ENCODE data around the gene CDK11B.
"Not testable (repeated sequence)": the region's sequence is repeated elsewhere in the genome, so short reads cannot be mapped to it uniquely, and the experiment has no call there.

The CDK11B gene

DNA sequence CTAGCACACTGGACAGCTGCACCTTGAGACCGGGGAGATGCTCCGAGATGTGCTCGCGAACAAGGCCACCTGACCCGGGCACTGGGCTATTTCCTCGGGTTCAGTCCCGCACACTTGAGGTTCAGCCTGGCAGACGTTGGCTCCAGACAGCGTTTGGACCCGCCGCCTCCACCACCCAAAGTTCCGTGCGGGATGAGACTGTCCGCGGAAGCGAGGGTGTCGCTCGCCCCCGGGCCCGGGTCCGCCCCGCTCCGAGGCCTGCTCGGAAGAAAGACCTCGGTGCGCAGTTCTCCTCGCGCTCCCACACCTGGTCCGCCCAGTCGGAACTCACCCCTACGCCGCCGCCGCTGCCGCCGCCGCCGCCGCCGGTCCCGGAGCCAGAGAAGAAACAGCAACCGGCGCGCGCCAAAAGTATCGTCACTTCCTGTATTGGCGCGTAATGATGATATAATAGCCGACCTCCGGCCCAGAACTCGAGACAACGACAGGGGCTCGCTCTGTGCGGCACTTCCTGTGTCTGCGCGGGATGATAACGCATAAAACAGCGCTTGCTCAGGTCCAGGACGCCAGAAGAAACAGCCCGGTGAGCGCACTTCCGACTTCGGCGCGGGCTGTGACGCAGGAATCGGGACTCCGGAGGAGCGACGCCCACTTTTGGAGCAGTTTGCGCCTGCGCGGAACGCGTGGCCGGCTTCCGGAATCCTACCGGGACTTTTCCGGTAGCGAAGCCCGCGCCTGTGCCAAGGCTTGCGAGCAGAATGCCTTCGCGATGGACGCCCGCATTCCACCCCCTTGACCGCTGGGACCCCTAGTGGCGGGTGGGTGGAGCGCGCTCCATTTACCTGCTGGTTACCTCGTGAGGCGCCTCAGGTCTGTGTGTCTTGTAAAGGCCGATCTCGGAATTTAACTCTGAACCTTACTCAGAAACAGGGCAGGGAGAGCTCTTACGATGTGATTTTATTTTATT is at the start of gene CDK11B:
Gene CDK11B (minus strand): TSS at position 422 of the 967 bp plus-strand sequence. CDS start 1,519 bp downstream, outside the sequence.
- peak; percentile 97 for DNase-seq (ENCODE audit: low spot score)

GRCh38 chr1:1707897-1708296 is 49.1 kb upstream of the CDK11B start:
- not testable (repeated sequence) for DNase-seq (ENCODE audit: low spot score)

- DNase-seq (ENCODE audit: low spot score) = not testable (repeated sequence)
Observed at GRCh38 chr1:1707241-1707640, 48.4 kb upstream of the CDK11B start.

DNA sequence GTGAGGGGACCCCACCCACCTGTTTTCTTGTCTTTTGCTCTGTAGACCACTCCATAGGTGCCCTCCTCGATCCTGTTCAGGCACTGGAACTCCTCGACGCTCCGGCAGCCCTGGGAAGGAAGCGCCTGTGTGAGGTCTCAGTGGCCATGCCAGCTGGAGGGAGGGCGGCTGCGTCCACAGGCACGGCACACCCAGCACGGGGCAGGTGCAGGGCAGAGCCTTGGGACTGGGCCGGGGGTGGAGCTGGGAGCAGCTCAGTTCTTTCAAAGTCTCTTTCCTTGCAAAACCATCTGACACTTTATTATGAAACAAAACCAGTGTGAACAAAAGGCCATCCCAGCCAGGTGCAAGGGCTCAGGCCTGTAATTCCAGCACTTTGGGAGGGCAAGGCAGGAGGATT is 46.8 kb upstream of the CDK11B start:
- not testable (repeated sequence) for DNase-seq (ENCODE audit: low spot score)

- not testable (repeated sequence) for DNase-seq (ENCODE audit: low spot score)
Observed at GRCh38 chr1:1704284-1704957, 45.6 kb upstream of the CDK11B start.

DNA sequence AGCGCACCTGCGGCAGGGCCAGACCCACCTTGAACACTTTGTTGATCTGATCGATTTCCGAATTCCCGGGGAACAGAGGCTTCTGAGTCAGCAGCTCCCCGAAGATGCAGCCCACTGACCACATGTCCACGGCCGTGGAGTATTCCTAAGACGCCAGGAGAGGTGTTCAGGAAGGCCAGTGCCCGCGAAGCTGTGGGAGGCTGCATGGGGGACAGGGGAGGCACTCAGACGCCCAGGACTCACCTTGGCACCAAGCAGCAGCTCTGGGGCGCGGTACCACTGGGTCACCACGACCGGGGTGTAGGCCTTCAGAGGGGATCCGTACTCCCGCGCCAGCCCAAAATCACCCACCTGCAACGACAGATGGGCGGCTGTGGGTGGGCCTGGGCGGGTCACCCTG is 45.0 kb upstream of the CDK11B start:
- DNase-seq (ENCODE audit: low spot score) = no peak

GRCh38 chr1:1702506-1702905 is 43.7 kb upstream of the CDK11B start:
- not testable (repeated sequence) for DNase-seq (ENCODE audit: low spot score)

DNA sequence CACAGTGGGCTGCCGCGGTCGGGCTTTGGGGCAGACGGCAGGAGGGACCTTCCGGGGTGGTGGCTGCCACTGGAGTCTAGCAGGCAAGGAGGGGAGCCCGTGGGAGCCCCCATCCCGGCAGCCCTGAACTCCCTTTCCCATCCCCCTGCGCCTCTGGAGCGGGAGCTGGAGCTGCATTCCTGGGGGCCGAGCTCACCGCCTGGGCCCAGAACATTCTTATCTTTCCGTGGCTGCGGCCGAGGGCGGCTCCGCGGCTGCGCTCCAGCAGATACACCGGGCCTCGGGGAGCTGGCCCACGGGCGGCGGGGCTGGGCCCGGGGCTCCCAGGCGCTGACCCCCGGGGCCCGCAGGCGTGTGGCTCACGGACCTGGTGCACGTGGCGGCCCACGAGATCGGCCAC is 41.8 kb upstream of the CDK11B start:
- DNase-seq (ENCODE audit: low spot score) = not testable (repeated sequence)

DNA sequence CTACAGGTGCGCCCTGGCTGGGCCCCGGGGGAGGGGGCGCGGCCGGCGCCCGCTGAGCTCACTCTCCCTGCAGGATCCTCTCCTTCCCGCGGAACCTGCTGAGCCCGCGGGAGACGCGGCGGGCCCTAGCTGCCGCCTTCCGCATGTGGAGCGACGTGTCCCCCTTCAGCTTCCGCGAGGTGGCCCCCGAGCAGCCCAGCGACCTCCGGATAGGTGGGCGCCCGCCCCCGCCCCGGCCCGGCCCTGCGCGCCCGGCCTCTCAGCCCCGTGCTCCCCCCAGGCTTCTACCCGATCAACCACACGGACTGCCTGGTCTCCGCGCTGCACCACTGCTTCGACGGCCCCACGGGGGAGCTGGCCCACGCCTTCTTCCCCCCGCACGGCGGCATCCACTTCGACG is 41.3 kb upstream of the CDK11B start:
- not testable (repeated sequence) for DNase-seq (ENCODE audit: low spot score)

DNA sequence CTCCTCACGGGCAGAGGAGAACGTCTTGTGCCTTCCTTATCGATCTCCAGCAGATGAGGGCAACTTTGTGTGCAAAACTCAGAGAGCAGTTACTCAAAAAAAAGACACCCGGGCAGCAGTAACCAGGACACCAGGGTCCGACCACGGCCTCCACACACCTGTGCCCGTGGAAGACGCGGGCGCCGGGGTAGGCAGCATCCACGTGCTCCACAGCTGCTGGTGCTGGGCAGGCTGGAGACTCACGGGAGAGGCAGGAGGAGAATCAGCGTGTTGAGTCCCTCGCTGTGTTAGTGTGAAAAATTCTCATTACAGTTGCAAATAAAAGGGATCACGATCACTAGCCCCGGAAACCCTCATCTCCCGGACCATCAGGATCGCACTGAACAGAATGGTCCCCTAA is 40.3 kb upstream of the CDK11B start:
- not testable (repeated sequence) for DNase-seq (ENCODE audit: low spot score)

DNA sequence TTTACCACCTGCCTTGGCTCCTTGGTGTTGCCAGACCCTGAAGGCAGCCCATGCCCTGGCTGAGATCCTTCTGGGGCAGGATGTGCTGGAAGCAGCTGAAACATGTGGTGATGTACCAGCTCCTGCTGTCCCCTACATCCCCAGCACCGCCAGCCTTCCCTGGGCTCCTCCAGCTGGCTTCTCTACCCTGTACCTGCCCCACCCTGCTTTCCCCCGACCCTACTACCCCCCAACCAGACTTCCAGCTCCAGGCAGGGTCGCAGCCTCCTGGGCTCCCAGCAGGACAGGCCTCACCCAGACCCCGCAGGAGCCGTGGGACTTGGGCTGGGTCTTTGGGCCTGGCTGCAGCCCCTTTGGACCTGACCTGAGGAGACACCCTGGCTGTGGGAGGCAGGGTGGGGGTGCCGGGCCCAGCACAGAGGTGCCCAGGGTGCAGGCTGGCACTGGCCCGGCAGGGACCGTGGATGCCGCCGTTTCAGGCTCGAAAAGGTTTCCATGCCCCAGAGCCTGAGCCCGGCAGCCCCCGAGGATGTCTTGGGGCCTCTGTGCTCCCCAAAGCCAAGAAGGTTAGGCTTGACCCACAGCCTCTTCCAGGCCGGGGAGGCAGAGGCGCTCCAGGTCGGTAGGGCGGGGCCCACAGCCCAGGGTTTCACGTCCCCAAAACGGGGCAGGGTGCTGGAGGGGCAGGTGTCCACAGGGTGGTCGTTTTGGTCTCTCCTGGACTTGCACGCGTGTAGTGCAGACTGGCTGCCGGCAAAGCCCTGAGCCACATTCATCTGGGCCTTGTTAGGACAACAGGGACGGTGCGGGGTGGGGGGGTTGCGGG is 38.8 kb upstream of the CDK11B start:
- DNase-seq (ENCODE audit: low spot score) = not testable (repeated sequence)

- not testable (repeated sequence) for DNase-seq (ENCODE audit: low spot score)
Observed at GRCh38 chr1:1696431-1697357, 37.9 kb upstream of the CDK11B start.

- peak; percentile 69 for DNase-seq (ENCODE audit: low spot score)
Observed at GRCh38 chr1:1692714-1693647, 34.2 kb upstream of the CDK11B start, which contains the start of gene SLC35E2B. Gene SLC35E2B, minus strand, starts transcription at chr1:1692795. Its CDS starts 16,096 bp downstream, at chr1:1676699.

- DNase-seq (ENCODE audit: low spot score) = not testable (repeated sequence)
Observed at GRCh38 chr1:1692324-1692713, 33.5 kb upstream of the CDK11B start.

GRCh38 chr1:1691443-1691842 is 32.6 kb upstream of the CDK11B start:
- not testable (repeated sequence) for DNase-seq (ENCODE audit: low spot score)

GRCh38 chr1:1689526-1689925 is 30.7 kb upstream of the CDK11B start:
- not testable (repeated sequence) for DNase-seq (ENCODE audit: low spot score)

- no peak for DNase-seq (ENCODE audit: low spot score)
Observed at GRCh38 chr1:1687846-1688245, 29.0 kb upstream of the CDK11B start.

GRCh38 chr1:1684031-1684681 is 25.4 kb upstream of the CDK11B start:
- DNase-seq (ENCODE audit: low spot score) = no peak

All from germinal center (tissue), 1 donor.